ENCODE results near the gene PRR15L.
"Not testable (repeated sequence)": the region's sequence is repeated elsewhere in the genome, so short reads cannot be mapped to it uniquely, and the experiment has no call there.

Gene PRR15L

DNA sequence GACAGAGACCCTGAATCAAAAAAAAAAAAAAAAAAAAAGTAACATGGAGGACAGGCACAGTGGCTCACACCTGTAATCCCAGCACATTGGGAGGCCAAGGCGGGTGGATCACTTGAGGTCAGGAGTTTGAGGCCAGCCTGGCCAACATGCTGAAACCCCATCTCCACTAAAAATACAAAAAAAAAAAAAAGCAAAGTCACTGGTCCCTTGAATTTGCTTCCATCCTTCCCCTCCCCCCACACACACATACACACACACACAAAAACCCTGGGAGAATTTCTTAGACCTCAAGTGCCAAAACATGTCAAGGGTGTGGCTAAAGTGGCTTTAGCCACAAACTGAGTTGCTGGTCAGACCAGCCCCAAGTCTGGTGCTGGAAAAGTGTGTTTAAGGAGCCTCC, 30.8 kb upstream of the PRR15L start:
- DNase-seq (ENCODE audit: low spot score), result not testable (repeated sequence)

DNA sequence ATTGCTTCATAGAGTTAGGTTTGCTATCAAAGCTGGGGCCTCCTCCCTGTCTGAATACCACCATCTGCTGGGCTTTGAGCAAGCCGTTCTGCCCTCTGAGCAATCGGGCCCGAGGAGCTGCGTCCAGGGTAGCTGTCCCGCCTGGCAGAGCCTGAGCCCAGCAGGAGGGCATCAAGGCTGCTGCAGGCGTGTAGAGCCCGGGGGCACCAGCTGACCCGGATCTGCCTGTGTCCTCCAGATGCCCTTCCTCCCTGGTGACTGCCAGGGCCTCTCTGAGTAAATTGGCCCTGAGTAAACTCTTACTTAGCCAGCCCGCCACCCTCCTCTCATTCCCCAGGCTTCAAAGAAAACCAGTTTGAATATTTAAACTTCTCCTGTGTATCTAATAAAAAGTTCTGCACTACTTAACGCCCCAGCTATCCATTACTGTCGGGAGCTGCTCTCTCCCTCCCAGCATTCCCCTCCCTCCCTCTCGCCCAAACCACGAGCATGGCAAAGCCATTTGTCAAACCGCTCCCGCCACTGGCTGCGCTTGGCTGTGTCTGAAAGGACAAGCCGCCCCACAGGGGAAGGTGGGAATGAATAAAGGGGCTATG, 29.7 kb upstream of the PRR15L start:
- DNase-seq (ENCODE audit: low spot score), result no peak

DNA sequence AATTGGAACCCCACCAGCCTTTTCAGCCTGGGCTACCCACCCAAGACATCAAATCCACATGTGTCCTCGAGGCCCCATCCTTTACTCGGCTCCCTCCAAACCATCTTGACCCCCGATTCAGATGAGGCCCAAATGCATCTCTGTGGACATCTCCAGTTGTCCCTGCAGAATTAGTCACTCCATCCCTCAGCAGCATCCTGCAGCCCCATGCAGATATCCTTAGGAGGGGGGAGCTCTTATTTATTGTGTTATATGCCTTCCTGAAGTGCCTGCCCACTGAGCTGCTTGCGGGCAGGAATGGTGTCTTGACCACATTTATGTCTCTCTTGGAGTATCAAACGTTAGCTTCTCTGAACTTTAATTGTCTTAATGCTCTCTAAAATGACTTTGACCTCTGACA, 28.8 kb upstream of the PRR15L start:
- DNase-seq (ENCODE audit: low spot score), result no peak

DNA sequence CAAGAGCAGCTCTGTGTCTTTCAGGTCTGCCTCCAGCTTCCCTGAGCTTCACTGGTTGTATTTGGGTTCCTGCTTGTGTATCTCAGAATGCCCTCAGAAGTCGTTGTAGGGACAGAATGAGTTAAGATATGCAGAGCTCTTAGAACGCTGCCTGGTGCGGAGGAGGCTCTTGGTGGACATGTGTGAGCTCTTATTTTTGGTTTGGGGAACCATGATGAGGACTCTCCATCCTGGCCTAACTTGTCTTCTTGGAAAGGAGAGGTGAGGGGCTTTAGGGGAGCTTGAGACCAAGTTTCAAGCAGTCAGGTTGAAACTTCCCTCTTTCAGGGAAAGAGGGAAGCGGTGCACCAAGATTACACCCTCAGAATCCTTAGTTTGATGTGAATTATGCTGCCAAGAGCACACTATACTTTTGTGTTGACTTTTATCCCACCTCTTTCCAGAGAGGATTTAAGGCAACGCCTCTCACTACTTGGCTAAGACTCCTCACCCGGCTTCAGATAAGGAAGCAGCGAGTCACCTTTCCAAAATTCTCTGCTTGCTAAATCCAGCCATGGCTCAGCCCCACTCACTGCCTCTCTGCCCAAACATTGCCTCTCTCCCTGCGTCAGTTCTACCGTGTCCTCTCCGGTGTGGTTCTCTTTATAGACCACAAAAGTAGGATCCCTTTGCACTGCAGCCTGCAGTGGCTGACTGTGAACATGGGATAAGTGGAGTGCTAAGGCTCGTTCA, 26.0 kb upstream of the PRR15L start:
- no peak for DNase-seq (ENCODE audit: low spot score)

DNA sequence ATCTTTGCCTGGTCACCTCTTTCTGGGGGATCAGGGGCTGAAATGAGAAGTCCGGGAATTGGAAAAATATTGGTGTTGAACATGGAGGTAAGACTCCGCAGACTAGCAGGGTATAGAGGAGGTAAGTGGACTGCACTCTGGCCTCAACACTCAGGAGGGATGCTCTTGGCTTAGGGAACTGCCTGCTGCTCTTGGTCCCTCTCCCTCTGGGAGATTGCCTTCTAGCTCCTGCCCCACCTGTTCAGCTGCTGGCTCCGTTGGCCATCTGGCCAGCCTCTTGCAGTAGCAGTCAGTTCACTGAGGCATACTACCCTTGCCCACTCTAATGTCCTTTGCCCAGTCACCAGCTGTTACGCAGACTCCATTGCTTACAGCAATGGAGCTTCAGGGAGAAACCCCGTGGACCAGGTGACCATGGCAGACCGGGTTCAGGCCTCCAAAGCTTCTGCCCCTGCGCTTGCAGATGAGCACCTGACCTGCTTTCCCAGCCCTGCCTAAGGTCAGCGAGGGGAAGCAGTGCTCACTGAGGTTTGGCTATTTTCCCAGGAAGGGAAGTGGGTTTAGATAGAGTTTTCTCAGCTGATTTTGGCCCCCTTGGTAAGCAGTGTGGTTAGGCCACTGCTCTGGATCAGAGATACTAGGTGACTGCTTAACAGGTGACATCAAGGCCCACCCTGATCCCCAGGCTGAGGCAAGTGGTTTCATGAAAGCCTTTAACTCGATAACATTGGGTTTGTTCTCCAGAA, 25.1 kb upstream of the PRR15L start:
- no peak for DNase-seq (ENCODE audit: low spot score)

DNA sequence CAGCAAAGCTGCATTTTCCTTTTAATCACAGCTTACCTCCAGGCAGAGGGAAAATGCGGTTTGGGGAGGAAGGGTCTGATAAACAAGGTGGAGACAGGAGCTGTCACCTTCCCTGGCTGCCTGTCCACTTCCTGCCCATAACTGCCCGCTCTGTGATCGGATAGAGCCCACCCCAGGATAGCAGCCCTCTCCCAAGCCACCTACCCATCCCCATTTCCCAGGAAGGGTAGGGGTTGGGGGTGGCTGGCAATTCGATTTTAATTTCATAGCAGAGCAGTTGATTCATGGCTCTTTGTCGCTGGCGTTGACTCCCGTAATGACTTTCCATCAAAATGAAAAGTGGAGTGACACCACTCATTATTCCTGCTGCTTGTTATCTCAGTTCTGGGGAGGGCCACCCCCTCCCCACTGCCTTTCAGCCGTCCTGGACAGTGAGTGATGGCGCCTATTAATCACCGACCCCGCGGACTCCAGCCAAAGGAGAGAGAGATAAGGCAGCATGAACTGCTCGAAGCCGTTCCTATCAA, 24.5 kb upstream of the PRR15L start:
- no peak for DNase-seq (ENCODE audit: low spot score)

DNA sequence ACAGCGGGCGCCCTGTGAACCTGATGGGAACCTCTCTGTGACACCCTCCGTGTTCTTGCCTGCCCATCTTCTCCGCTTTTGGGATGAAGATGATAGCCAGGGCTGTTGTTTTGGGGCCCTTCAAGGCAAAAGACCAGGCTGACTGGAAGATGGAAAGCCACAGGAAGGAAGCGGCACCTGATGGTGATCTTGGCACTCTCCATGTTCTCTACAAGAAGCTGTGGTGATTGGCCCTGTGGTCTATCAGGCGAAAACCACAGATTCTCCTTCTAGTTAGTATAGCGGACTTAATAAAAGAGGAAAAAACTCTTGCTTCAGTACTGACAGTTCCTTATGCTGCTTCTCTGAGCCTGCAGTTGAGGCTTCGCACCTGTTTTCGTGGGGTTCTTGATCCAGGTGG, 23.8 kb upstream of the PRR15L start:
- no peak for DNase-seq (ENCODE audit: low spot score)

DNA sequence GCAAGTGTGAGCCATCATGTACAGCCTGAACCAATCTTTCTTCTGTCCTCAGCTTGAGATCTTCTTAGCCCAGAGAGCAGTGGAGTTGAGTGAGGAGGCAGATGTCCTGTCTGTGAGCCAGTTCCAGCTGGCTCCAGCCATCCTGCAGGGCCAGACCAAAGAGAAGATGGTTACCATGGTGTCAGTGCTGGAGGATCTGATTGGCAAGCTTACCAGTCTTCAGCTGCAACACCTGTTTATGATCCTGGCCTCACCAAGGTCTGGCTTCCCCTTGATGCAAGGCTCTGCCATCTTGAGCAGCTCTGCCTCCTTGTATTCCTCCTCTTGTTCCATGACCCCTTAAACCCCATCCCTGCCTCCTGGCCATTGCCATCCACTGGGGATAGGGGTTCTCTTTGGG, 22.9 kb upstream of the PRR15L start:
- DNase-seq (ENCODE audit: low spot score), result no peak

DNA sequence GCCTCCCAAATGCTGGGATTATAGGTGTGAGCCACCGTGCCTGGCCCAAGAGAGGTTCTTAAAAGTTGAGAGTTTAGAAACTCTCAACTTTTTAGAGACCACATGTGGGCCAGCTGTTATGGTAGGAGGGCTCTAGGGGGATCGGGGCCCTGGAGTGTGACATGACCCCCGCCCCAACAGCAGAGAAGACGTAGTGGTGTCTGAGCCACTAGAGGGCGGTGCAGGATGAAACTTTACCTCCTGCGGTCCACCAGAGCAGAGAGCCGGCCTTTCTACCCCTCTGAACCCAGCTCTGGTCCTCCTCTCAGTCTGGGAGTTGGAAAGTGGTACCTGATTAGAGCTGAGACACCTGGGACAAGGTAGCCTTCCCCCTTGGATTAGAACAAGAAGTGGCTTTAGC, 20.6 kb upstream of the PRR15L start:
- peak; percentile 37 for DNase-seq (ENCODE audit: low spot score)

DNA sequence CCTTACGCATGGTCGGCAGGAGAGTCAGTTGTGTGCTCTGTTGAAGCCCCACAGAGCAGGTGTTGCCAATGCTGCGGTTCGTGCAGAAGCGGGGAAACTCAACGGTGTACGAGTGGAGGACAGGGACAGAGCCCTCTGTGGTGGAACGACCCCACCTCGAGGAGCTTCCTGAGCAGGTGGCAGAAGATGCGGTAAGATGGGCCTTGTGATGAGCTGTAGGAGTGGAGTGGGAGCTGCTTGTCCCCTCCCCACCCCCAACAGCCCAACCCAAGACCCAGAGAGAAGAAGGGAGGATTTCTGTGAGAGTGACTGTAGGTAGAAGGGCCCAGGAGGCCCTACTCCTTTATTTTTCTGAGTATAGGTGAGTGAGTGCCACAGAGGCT, 18.1 kb upstream of the PRR15L start:
- DNase-seq (ENCODE audit: low spot score), result no peak

DNA sequence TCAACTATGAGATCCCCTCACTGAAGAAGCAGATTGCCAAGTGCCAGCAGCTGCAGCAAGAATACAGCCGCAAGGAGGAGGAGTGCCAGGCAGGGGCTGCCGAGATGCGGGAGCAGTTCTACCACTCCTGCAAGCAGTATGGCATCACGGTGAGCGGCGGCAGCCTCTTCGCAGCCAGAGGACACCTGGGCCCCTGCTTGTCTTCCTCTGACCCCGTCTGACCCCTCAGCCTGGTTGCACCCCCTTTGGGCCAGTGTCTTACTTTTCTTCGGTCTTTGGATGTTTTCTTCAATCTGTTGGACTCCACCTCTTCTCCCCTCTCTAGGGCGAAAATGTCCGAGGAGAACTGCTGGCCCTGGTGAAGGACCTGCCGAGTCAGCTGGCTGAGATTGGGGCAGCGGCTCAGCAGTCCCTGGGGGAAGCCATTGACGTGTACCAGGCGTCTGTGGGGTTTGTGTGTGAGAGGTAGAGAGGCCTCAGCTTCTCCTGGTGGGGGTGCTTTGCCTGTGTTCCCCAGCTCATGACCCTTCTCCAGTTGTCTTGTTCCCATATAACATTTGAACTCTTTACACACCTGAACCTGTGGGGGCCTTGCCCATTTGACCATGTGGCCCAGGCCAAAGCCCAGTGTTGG, 17.6 kb upstream of the PRR15L start:
- no peak for DNase-seq (ENCODE audit: low spot score)

DNA sequence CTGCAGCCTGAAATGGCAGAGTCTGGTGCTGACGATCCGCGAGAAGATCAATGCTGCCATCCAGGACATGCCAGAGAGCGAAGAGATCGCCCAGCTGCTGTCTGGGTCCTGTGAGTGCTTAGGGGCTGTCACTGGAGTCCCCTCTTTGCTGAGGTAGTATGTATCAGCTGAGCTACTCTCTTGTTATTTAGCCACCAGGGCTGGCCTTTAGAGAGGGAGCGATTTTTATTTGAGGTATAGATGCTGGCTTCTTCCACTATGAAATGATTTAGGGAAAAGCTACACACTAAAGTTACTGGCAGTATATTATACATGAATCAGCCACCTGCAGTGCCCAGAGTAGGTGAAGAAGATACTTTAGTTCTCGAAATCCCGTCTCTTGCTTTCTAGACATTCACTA, 15.9 kb upstream of the PRR15L start:
- DNase-seq (ENCODE audit: low spot score), result peak; percentile 77

DNA sequence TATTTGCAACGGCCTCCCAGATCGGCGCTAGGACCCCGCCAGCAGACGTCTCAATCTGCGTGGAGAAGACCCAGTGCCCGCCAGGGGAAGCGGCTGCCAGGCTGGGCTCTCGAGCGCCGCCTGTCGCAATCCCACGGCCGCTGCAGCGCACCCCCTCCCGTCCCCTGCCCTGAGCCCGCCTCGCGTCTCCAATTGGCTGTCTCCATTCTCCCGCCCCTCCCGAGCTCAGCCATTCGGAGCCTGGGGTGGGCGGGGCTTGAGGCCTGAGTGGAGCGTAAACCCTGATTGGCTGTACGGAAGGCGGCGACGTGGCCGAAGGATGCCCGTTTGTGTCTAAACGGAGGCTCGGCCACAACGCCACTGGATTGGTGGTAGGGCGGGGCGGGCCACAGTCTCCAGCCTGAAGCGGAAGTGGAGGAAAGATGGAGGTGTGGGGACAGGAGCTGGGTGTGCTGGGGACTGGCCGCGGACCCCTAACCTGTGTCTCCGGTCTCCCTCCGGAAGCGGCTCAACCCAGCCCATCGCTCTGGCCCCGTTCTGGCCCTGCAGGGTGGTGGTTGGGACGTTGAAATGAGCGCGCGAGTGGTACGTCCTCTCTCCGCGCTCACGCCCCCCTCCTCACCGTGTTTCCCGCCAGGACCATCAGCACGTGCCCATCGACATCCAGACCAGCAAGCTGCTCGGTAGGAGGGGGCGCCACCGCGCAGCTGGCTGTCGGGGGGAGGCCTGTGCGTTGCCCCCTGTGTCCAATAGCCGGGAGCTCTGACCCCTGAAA, 13.2 kb upstream of the PRR15L start, which contains the start of gene CDK5RAP3:
Gene CDK5RAP3, plus strand, starts transcription at position 389 of the 775 bp plus-strand sequence. Its CDS starts 34 bp downstream, at position 423.
- DNase-seq (ENCODE audit: low spot score), result peak; percentile 99

DNA sequence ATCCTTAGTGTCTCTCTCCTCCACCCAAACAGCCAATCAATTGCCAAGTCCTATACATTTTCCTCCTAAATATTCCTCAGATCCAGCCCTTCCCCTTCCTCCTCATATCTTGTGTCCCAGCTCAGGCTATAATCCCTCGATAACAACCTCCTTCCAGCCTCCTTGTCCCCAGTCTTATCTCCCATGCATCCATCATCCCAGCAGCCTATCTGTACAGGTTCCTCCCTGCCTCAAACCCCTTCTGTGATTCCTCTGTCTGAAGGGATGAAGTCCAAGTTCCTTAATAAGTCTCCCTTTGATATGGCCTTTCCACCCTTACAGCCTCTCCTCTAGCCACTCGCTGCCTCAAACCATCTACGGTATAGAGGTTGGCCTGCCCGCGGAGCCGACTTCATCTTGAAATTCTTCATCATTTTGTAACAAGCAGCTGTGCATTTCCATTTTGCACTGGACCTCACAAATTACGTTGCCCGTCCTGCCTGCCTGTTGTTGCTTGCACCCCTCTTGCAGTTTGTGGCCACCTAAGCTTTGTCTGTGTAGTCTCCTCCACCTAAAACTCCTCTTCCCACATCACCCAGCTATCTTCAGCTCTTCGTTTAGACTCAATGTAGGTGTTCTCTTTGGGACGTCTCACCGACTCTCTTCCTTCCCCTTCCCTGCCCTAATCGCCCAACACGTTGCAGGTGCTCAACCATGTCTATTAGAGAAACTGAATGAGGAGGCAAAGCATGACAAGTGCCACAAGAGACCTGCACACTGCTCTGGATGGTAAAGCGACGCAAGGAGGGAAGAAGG, 12.4 kb upstream of the PRR15L start:
- DNase-seq (ENCODE audit: low spot score), result no peak

DNA sequence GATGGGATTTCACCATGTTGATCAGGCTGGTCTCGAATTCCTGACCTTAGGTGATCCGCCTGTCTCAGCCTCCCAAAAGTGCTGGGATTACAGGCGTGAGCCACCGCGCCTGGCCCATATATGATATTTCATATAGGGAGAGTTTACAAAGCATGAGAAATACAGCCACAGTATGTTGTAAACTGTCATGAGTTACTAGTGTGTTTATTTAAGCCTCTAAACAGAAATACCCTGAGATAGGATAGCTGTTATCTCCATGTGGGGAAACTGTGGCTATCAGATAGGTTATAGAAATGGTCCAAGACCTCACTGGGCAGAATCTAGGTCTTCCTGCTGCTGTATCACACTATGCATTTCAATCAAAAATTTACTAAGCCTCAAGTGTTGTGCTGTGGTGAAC, 11.2 kb upstream of the PRR15L start:
- no peak for DNase-seq (ENCODE audit: low spot score)

DNA sequence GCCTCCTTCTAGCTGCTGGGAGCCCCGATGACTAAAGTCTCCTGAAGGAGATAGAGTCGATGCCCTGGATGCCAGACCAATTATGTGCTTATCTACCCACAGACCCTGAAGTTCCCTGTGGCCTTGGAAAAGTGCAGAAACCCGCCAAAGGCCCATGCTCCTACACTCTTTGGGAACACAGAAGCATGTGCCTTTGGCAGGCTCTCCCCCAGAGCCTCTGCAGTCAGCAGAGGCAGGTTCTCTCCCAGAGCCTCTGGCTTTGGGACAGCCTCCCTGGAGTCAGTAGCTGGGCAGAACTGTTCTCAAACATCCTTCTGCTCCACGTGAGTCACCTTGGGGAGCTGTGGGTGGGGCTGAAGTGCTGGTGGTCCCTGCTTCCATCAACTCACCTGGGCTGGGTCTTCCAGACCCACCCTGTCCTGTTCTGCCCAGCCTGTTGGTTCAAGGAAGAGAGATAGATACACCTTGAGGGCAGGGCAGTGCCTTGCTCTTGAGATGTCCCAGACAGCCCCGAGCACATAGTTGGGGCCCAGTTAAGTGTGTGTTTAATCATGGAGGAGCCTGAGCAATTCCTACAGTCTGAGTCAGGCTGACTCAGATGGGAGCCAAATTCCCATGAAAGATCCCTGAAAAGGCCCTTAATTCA, 10.0 kb upstream of the PRR15L start:
- DNase-seq (ENCODE audit: low spot score), result peak; percentile 82

DNA sequence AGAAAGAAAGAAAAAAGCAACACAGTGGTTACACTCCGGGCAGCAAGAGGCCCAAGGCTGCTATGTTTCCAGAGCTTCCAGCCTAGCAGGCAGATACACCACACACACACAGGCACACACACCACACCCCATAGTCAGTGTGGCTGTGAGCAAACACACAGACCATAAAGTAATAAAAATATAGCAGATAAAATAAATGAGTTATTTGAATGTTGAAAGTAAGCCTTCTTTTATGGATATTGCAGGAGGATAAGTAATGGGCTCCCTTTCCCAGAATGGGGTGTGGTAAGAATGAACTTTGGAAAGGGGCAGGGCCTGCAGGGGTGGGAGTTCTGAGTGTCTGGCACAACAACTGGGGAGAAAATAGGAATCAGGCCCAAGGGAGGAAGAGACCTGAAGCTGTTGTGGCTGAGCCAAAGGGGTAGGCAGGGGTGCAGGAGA, 8.4 kb upstream of the PRR15L start:
- DNase-seq (ENCODE audit: low spot score), result no peak

DNA sequence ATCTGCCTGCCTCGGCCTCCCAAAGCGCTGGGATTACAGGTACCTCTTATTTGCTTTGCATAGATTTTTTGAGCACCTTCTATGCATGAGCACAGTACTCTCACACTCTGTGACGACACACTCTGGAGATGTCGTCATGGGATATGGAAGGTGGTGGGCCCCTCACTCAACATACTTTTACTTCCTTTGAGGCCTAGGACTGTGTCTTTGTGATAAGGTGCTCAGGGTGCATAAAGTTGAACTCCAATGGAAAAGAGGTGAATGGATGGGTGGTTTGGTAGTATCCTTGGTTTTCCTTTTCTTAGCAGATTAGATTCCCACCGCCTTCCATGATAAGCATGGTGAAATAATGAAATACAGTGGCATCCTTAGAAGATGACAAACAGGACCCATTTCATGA, 7.2 kb upstream of the PRR15L start:
- no peak for DNase-seq (ENCODE audit: low spot score)

DNA sequence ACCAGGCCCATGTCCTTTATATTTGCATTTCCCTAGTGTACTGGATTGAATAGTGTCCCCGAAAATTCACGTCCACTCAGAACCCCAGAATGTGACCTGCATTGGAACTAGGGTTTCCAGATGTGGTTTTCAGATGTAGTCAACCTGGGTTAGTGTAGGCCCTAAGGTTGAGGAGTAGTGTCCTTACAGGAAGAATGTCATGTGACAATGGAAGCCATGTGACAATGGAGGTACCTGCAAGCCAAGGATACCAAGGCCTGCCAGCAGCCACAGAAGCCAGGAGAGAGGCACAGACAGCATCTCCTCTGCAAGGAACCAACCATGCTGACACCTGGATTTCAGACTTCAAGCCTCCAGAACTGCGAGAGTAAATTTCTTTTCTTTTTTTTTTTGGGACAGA, 5.2 kb upstream of the PRR15L start:
- no peak for DNase-seq (ENCODE audit: low spot score)

DNA sequence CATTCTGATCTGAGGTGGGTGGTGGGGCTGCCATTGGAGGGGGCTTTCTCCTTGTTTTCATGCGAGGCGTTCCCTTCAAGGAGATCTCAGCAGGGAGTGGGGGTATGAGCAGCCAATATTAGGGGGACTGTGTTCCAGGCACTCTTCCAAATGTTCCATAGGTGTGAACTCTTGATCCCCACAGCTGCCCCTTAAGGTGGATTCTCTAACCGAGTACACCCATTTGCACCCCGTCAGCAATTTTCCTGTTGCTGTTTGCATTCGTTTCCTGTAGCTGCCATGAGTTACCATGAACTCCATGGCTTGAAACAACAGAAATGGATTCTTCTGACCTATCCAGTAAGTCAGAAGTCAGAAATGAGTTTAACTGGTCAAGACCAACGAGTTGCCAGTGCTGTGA, 3.7 kb upstream of the PRR15L start:
- DNase-seq (ENCODE audit: low spot score), result no peak
